ENCODE data around the gene NFS1. TPM values are rescaled to one million over a fixed set of nuclear protein-coding genes. Genes with fewer than 3 reads are reported as not detected.

Gene NFS1
- total RNA-seq, 1 experiment from 2014 or later: 75.8 TPM

DNA sequence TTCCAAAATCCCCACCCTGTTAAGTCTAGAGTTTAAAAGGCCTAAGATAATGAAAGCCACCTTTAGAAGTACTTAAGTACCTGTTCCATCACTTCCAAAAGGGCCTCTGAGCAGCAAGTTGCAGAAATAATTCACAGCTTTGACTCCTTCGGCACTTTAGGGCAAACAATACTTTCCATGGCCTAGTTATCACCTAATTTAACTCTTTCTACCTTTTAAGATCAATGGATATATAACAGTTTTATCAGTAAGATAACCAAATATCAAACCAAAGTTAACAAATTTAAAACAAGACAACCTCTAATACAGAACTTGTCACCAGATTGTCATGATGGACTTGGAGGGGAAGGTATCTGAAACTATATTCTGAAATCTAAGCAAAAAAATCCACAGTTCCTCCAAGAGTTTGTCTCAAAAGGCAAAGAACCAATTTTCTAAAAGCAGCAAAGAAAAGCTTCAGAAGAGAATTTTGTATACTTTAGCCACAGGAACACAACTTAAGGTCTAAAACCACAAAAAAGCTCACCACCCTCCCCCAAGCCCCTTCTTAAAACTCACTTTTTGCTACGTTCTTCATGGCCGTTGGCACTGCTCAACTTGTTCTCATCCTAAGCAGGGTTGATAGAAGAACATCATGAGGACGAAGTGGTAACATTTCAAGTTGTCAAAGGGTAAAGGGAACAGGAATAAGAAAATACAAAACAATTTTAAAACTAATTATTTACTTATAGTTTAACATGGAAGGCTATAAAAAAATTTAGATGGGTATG lies 39.4 kb upstream of the NFS1 start:
- DNase-seq (no peak), ATAC-seq (no peak)
- Histone ChIP-seq H3K4me1 (ENCODE audit: insufficient read depth, low read length) (peaks cover 44% of the 10 kb centered on the region), H3K4me2 (ENCODE audit: low read length) (peak overlapping the region; percentile 55), H3K27ac (ENCODE audit: low read length) (no peak overlapping the region), H3K79me2 (ENCODE audit: low read length) (peaks cover 95% of the 10 kb centered on the region), H2AFZ (ENCODE audit: low read length) (no peak overlapping the region), H3K27me3 (ENCODE audit: low read length) (no peaks in the 10 kb centered on the region), H3K4me3 (ENCODE audit: low read length) (peak overlapping the region; percentile 45; the same call in 1 of the 2 replicates), H3K9me2 (replicated peaks; ENCODE audit: low read length) (no peaks in the 10 kb centered on the region), H3K9me3 (ENCODE audit: low read length) (no peaks in the 10 kb centered on the region), H3K9ac (ENCODE audit: low read length) (no peak overlapping the region), H3F3A (ENCODE audit: low read length, unreplicated experiment) (no peaks in the 10 kb centered on the region), H3K36me3 (ENCODE audit: low read depth, low read length) (peaks cover 65% of the 10 kb centered on the region), H4K20me1 (ENCODE audit: low read length) (peaks cover 67% of the 10 kb centered on the region)
- TF ChIP-seq EZH2phosphoT487 (IDR thresholded peaks at IDR 0.05; ENCODE audit: borderline replicate concordance, low read length): no peak
- TF ChIP-seq CTCF (conservative IDR thresholded peaks at IDR 0.05; ENCODE audit: low read depth, low read length): no peak
- TF ChIP-seq EZH2 (IDR thresholded peaks at IDR 0.05; ENCODE audit: low read length, unreplicated experiment): no peak
- ChIA-PET CTCF (no interaction called here), POLR2A (ENCODE audit: unreplicated experiment) (no interaction called here)
- intact Hi-C loops (cut with micrococcal nuclease): no loop called here
- no TSS peak for BruUV-seq (replicated peaks)

- no TSS peak for BruUV-seq (replicated peaks)
- no peaks in the 10 kb centered on the region for H3K9me3 ChIP-seq (ENCODE audit: low read length)
- 0 out of 2 replicates have a peak overlapping the region, but pooled peaks have one; percentile 45 for H3K4me3 ChIP-seq (ENCODE audit: low read length)
- H3K9ac ChIP-seq (ENCODE audit: low read length): no peak overlapping the region
- POLR2A ChIA-PET (ENCODE audit: unreplicated experiment): no interaction called here
- no peak overlapping the region for H3K27ac ChIP-seq (ENCODE audit: low read length)
- TF ChIP-seq EZH2phosphoT487 (IDR thresholded peaks at IDR 0.05; ENCODE audit: borderline replicate concordance, low read length) (no peak), EZH2 (IDR thresholded peaks at IDR 0.05; ENCODE audit: low read length, unreplicated experiment) (no peak), CTCF (conservative IDR thresholded peaks at IDR 0.05; ENCODE audit: low read depth, low read length) (no peak)
- H3K4me1 ChIP-seq (ENCODE audit: insufficient read depth, low read length): peaks cover 38% of the 10 kb centered on the region
- peaks cover 97% of the 10 kb centered on the region for H3K79me2 ChIP-seq (ENCODE audit: low read length)
- peaks cover 72% of the 10 kb centered on the region for H3K36me3 ChIP-seq (ENCODE audit: low read depth, low read length)
- intact Hi-C loops (cut with micrococcal nuclease): no loop called here
- no peak for DNase-seq
- CTCF ChIA-PET: no interaction called here
- H4K20me1 ChIP-seq (ENCODE audit: low read length): peaks cover 74% of the 10 kb centered on the region
- no peak overlapping the region for H2AFZ ChIP-seq (ENCODE audit: low read length)
- H3K4me2 ChIP-seq (ENCODE audit: low read length): 0 out of 2 replicates have a peak overlapping the region, but pooled peaks have one; percentile 55
- no peaks in the 10 kb centered on the region for H3K27me3 ChIP-seq (ENCODE audit: low read length)
- no peaks in the 10 kb centered on the region for H3K9me2 ChIP-seq (replicated peaks; ENCODE audit: low read length)
- H3F3A ChIP-seq (ENCODE audit: low read length, unreplicated experiment): no peaks in the 10 kb centered on the region
- ATAC-seq: no peak
Measured at GRCh38 chr20:35737865-35738333, 38.7 kb upstream of the NFS1 start.

All from PC-3 (cell line).